ENCODE data around the gene NCAPG. TPM values are rescaled to one million over a fixed set of nuclear protein-coding genes. Genes with fewer than 3 reads are reported as not detected.

NCAPG gene
- total and polyA plus RNA-seq, 9 of the 15 experiments (the other 6 are each of a cell fraction or from before 2014, with no cell fraction given) = 25.6 to 102 (median 65.3) TPM

DNA sequence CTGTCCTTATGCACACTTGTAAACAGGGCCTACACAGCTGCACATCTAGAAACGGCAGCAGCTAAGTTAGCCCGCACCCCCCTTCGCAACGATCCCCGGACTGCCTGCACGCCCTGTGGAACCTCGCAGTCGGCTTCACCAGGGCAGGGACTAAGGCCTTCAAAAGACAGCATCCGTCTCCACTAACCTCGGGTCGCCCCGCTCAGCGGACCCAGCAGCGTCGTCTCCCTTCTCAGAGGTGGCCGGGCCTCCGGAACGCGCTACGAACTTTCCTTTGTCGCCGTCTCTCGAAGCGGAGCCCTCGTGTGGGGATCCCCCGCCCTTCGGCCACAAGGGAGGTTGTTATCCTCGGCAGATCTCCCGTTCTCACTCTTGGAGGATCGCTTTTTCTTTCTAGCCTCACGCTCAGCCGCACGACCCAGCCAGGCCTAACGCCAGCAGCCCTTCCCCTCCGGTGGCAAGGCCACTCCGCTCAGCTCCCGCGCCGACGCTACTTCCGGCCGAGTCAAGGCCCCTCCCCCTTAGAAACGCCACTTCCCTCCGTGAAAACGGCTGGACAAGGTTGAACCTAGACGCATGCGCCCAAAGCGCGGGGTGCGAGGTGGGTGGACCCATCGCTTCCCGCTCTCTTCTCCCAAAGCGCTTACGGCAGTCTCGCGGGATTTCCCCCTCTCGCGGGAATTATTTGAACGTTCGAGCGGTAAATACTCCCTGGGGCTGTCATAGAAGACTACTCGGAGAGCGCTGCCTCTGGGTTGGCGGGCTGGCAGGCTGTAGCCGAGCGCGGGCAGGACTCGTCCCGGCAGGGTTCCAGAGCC lies at the start of gene NCAPG, which contains the start of gene DCAF16 (continued):
- no peak for TF ChIP-seq KDM4B (IDR thresholded peaks at IDR 0.05; ENCODE audit: borderline replicate concordance in 2 of 2, low read depth in 1 of 2)
- peak; percentile 16 to 70; a peak in 3 of 4 replicates for TF ChIP-seq MNT (conservative IDR thresholded peaks at IDR 0.05)
- TF ChIP-seq FOS (IDR thresholded peaks at IDR 0.05; ENCODE audit: extremely low read depth, insufficient read length) = no peak
- TF ChIP-seq STAT5A (IDR thresholded peaks at IDR 0.05; ENCODE audit: borderline replicate concordance, low read length) = peak; percentile 13; the same call in 1 of the 2 replicates
- TF ChIP-seq, protein P1, sequence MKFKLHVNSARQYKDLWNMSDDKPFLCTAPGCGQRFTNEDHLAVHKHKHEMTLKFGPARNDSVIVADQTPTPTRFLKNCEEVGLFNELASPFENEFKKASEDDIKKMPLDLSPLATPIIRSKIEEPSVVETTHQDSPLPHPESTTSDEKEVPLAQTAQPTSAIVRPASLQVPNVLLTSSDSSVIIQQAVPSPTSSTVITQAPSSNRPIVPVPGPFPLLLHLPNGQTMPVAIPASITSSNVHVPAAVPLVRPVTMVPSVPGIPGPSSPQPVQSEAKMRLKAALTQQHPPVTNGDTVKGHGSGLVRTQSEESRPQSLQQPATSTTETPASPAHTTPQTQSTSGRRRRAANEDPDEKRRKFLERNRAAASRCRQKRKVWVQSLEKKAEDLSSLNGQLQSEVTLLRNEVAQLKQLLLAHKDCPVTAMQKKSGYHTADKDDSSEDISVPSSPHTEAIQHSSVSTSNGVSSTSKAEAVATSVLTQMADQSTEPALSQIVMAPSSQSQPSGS (CRISPR knock-in tag; IDR thresholded peaks at IDR 0.05) = no peak
- peak; percentile 98 for TF ChIP-seq FOXP4 (CRISPR knock-in tag; IDR thresholded peaks at IDR 0.05; ENCODE audit: borderline replicate concordance)
- peak; percentile 97 for TF ChIP-seq MYBL2 (IDR thresholded peaks at IDR 0.05; ENCODE audit: low read depth)
- peak; percentile 91; the same call in 1 of the 2 replicates for TF ChIP-seq MYBL2 (CRISPR knock-in tag; IDR thresholded peaks at IDR 0.05; ENCODE audit: borderline replicate concordance)
- TF ChIP-seq, protein P2, sequence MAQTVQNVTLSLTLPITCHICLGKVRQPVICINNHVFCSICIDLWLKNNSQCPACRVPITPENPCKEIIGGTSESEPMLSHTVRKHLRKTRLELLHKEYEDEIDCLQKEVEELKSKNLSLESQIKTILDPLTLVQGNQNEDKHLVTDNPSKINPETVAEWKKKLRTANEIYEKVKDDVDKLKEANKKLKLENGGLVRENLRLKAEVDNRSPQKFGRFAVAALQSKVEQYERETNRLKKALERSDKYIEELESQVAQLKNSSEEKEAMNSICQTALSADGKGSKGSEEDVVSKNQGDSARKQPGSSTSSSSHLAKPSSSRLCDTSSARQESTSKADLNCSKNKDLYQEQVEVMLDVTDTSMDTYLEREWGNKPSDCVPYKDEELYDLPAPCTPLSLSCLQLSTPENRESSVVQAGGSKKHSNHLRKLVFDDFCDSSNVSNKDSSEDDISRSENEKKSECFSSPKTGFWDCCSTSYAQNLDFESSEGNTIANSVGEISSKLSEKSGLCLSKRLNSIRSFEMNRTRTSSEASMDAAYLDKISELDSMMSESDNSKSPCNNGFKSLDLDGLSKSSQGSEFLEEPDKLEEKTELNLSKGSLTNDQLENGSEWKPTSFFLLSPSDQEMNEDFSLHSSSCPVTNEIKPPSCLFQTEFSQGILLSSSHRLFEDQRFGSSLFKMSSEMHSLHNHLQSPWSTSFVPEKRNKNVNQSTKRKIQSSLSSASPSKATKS (CRISPR knock-in tag; IDR thresholded peaks at IDR 0.05) = no peak
- peak; percentile 99 for TF ChIP-seq POLR2G (IDR thresholded peaks at IDR 0.05; ENCODE audit: low read depth, low read length)
- TF ChIP-seq CXXC5 (CRISPR knock-in tag; IDR thresholded peaks at IDR 0.05) = peak; percentile 85
- no peak for TF ChIP-seq XRCC4 (IDR thresholded peaks at IDR 0.05; ENCODE audit: extremely low read depth, insufficient read depth, insufficient read length)
- TF ChIP-seq FOXJ3 (CRISPR knock-in tag; IDR thresholded peaks at IDR 0.05) = no peak
- peak; percentile 96 for TF ChIP-seq CC2D1A (IDR thresholded peaks at IDR 0.05)
- no peak for TF ChIP-seq GMEB1 (CRISPR knock-in tag; IDR thresholded peaks at IDR 0.05)

Data from K562 (cell line).